ENCODE measurements around the gene TMEM243.

TMEM243 gene

DNA sequence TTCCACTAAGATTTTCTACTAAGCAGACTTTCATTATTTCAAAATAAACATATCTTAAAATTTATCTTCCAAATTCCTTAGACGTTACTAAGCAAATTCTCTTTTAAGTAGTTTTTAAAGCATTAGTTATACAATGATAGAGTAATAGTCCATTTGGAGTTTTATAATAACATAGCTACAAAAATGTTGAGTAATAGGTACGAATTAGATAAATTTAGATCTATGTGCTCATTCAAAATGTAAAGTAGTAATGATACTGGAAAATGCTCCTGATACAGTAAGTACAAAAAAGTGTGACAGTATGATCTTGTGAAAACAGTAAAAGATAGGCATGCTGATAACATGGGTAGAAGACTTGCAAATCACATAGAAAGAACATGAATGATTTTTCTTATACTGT is 62.8 kb downstream of the TMEM243 start:
- DNase-seq (ENCODE audit: low read depth in 2 of 2) = no peak

GRCh38 chr7:87155788-87156187 is 63.7 kb downstream of the TMEM243 start:
- DNase-seq (ENCODE audit: low read depth in 2 of 2) = no peak

- no peak for DNase-seq (ENCODE audit: low read depth in 2 of 2)
Measured at GRCh38 chr7:87154569-87154968, 65.0 kb downstream of the TMEM243 start.

DNA sequence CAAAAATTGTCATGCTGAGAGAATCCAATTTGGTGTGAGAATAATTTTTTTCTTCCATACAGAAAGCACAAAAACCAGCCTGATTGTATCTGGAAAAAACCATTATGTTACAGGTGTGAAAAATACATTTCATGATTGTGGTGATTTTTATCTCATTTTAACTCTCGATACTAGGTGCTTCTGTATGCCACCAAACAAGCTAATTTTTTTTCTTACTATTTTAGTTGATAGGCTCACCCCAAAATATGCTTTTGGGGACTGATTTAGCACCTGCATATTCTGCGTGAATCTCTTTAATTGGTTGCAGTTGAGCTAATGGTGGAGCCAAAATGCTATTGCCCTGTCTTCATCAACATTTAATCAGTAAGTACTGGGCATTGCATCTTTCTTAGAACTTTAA is 65.4 kb downstream of the TMEM243 start:
- DNase-seq (ENCODE audit: low read depth in 2 of 2) = no peak

DNA sequence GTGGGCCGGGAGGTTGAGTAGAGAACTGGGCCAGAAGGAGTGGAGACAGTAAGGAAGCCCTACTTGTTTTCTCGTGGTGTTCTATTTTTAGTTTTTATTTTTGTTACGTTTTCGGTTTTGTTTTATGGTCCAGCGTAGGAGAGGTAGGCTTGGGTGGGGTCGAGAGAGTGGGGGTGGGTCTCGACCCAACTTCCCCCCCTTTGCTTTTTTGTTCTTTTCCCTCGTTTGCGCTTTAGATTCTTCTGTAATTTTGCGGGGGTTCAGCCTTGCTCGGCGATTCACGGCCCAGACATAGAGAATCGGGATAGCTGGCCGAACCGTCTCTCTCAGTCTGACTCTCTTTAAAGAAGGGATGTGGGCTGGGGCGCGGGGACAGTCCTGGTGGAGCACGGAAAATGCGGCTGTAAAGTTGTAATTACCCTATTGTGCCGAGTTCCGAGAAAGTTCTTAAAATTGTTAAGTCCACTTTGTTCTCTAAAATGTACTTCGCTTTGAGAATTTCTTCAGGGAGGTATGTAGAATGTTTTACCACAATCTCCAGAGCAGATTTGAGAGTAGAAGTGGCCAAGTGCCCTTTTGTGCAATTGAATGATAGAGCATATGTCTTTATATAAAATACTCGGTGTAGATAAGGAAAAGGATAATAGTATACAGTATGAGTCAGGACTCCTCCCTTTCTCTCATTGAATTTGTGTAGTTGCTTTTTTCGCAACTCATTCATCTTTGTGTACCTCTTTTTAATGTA is 66.5 kb downstream of the TMEM243 start:
- peak; percentile 20 to 42 for DNase-seq (ENCODE audit: low read depth in 2 of 2)

DNA sequence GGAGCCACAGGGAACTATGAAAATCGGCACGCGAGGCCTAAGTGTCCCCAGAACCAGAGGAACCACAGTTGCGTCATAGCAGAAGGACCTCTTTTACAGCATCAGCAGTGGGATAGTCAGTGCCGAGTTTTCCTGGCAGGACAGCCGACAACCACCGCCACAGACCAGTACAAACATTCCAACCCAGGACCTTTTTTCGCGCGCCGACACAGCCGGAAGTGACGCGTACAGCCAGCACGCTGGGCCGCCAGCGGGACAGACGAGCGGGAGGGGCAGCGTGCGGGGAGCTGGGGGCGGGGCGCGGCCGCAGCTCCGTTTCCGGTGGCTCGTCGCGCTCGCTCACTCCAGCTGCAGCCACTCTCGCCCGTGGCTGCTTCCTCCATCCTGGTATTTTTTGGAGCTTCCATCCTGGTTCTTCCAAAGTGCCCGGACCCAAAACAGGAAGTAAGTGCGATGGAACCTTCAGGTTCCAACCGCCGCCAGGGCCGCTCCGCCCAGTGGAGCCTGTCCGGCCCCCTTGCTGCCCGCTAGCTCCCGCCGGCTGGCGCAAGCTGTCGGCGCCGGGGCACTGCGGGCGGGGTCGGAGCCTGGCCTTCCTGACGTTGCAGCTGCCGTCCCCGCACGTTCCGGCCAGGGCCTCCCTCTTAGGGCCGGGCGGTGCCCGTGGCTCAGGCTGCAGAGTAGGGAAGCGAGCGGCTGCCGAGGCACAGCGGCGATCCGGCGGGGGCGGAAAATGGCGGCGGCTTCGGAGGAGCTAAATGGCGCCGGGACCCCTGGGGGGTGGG is 67.2 kb downstream of the TMEM243 start, which contains the start of gene DMTF1:
Gene DMTF1, plus strand, starts transcription at position 342 of the 785 bp plus-strand sequence. CDS start 12,489 bp downstream, outside the sequence.
- peak; percentile 80 to 90 for DNase-seq (ENCODE audit: low read depth in 2 of 2)

GRCh38 chr7:87151729-87152111 is 67.8 kb downstream of the TMEM243 start:
- no peak for DNase-seq (ENCODE audit: low read depth in 2 of 2)

DNA sequence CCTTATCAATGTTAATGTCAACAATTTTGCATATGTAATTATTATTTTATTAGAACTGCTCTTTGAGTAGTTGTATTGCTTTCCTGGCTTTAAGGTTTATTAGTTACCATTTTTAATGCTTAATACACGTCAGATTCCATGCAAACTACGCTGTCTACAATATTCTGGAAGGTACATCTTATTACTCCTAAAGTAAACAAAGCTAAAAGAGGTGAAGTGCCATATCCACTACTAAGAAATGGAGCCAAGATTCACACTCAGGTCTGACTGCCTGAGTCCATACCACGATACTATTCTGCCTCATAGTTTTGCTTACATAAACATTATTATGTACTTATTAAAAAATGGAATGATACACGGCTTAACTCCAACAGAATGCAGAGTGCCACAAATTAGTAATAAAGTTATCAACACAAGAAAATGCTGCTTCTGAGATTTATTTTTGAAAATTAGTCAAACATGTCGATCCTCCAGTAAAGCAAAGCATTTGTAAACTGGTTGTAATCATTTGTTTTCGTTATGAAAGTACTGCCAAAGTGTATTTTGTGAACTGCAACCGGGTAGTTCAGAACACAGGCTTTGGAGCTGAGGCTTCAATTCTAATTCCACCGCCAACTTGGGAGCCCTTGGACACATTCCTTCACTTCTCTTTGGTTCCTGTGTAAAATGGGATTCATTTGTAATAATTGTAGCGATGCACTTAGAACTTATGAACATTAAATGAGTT is 68.4 kb downstream of the TMEM243 start:
- no peak for DNase-seq (ENCODE audit: low read depth in 2 of 2)

DNA sequence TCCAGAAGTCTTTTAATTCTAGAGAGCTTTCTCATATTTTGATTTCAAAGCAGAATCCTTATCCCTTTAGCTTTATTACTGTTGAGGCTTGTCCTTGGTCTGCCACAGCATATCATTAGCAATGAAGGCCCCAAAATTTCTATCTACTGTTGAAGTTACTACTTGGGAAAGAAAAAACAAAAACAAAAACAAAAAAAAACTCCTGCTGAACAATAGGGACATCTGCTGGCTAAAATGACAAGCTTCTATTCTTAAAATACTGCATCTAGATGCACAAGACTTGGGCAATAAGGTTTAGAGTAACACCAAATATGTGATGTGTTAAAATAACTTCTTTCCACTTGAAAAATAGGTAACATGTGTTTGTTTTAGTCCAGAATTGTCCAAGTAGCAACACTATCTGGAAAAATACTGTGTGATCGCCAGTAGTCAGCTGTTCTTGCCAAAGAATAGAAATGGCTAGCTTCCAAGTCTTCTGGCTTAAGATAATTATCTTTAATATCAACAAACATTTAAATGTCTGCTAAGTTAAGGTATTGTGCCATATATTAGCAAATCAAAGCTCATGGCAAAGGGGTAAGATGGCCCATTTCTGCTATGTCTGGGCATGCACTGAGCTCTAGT is 71.1 kb downstream of the TMEM243 start:
- no peak for DNase-seq (ENCODE audit: low read depth in 2 of 2)

DNA sequence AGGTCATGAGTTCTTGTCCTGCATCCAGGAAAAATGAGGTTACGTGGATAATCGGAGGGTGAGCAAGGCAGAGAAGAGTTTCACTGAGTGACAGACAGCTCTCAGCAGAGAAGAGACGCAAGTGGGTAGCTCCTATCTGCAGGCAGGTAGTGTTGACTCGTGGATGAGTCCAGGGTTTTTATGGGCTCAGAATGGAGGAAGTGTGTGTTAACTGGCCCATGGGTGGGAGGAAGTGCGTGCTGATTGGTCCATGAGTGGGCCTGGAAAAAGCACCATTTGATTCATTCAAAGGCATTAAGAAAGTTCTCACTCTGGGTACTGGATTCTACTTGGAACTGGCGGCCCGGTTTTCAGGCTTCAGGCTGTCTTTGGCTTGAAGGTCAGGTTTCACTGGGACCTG is 72.0 kb downstream of the TMEM243 start:
- no peak for DNase-seq (ENCODE audit: low read depth in 2 of 2)

GRCh38 chr7:87146740-87147386 is 72.7 kb downstream of the TMEM243 start:
- no peak for DNase-seq (ENCODE audit: low read depth in 2 of 2)

Measured in stimulated activated CD4-positive, alpha-beta T cell treated with anti-CD3 and anti-CD28 coated beads, Interleukin-4, amount 100 ng/mL, for 48 hours (primary cell).